Astrocyte (in vitro differentiated cells and primary cell): ENCODE results near the gene POLR3GL. TPM values are rescaled to one million over a fixed set of nuclear protein-coding genes. Genes with fewer than 3 reads are reported as not detected.

ENCODE experiments used
- DNase-seq: peaks from one replicate; pipeline ENCODE4 v3.0.0-alpha.2; 2010; ENCODE audit warnings: low read depth
- FAIRE-seq: peaks from 2 replicates; lab custom pipeline; 2011; peaks lifted over from hg19 to GRCh38; lab: Jason Lieb, UNC
- H2AFZ ChIP-seq: 2 replicates; pipeline ENCODE4 v1.6.0; 2012; ENCODE audit warnings: low read depth, low read length, inconsistent platforms
- H3K27ac ChIP-seq: 2 replicates; pipeline ENCODE4 v1.5.1; 2011; ENCODE audit warnings: low read depth, low read length, inconsistent platforms
- H3K27me3 ChIP-seq: 2 replicates; pipeline ENCODE4 v1.6.0; 2011; ENCODE audit warnings: low read length, inconsistent platforms; ENCODE audit not compliant: insufficient read depth
- H3K36me3 ChIP-seq: 2 replicates; pipeline ENCODE4 v1.5.1; 2011; ENCODE audit warnings: low read length, inconsistent platforms; ENCODE audit not compliant: insufficient read depth
- H3K4me1 ChIP-seq: 2 replicates; pipeline ENCODE4 v1.5.1; 2011; ENCODE audit warnings: low read length, inconsistent platforms; ENCODE audit not compliant: insufficient read depth
- H3K4me2 ChIP-seq: 2 replicates; pipeline ENCODE4 v1.6.0; 2012; ENCODE audit warnings: low read length, inconsistent platforms
- H3K4me3 ChIP-seq: 2 replicates; pipeline ENCODE4 v1.5.1; 2011; ENCODE audit warnings: low read depth, mild to moderate bottlenecking, low read length, inconsistent platforms; ENCODE audit not compliant: insufficient read depth
- H3K79me2 ChIP-seq: 2 replicates; pipeline ENCODE4 v1.6.0; 2012; ENCODE audit warnings: mild to moderate bottlenecking, low read length, inconsistent platforms; ENCODE audit not compliant: insufficient read depth
- H3K9ac ChIP-seq: 2 replicates; pipeline ENCODE4 v1.6.0; 2012; ENCODE audit warnings: mild to moderate bottlenecking, low read length, inconsistent platforms
- H3K9me3 ChIP-seq: 2 replicates; pipeline ENCODE4 v1.5.1; 2012; ENCODE audit warnings: low read depth, mild to moderate bottlenecking, low read length, inconsistent platforms; ENCODE audit not compliant: insufficient read depth
- H4K20me1 ChIP-seq: 2 replicates; pipeline ENCODE4 v1.6.0; 2012; ENCODE audit warnings: low read length, inconsistent platforms; ENCODE audit not compliant: insufficient read depth
- H3K27ac Mint-ChIP-seq: one replicate; pipeline ENCODE4 v1.8.0; 2021; ENCODE audit warnings: mild to moderate bottlenecking, mixed read lengths; ENCODE audit not compliant: unreplicated experiment
- H3K27me3 Mint-ChIP-seq: one replicate; pipeline ENCODE4 v1.8.0; 2021; ENCODE audit warnings: low read depth, mixed read lengths; ENCODE audit not compliant: unreplicated experiment
- H3K36me3 Mint-ChIP-seq: one replicate; pipeline ENCODE4 v1.8.0; 2021; ENCODE audit warnings: low read depth, mixed read lengths; ENCODE audit not compliant: unreplicated experiment
- H3K4me1 Mint-ChIP-seq: one replicate; pipeline ENCODE4 v1.8.0; 2021; ENCODE audit warnings: low read depth, mixed read lengths; ENCODE audit not compliant: unreplicated experiment
- H3K4me3 Mint-ChIP-seq: one replicate; pipeline ENCODE4 v1.8.0; 2021; ENCODE audit warnings: mild to moderate bottlenecking, moderate library complexity, mixed read lengths; ENCODE audit not compliant: unreplicated experiment
- H3K9me3 Mint-ChIP-seq: one replicate; pipeline ENCODE4 v1.8.0; 2021; ENCODE audit warnings: mild to moderate bottlenecking, mixed read lengths; ENCODE audit not compliant: unreplicated experiment
- CTCF ChIP-seq: IDR thresholded peaks from 2 replicates; pipeline ENCODE4 v1.5.1; 2011; ENCODE audit warnings: low read depth, mild to moderate bottlenecking, inconsistent platforms, low read length, moderate library complexity; ENCODE audit not compliant: insufficient read depth
- EZH2 ChIP-seq: IDR thresholded peaks from 2 replicates; pipeline ENCODE4 v1.6.1; 2012; ENCODE audit warnings: mild to moderate bottlenecking, low read length, inconsistent platforms; ENCODE audit not compliant: insufficient read depth
- total RNA-seq: library from RNA; stranded (reverse); gene quantifications from 2 replicates; pipeline ENCODE4 v1.2.1, GENCODE V29; 2021

POLR3GL gene
- total RNA-seq, 1 donor from 2014 or later: 20.5 TPM

- H3K27ac Mint-ChIP-seq: peak overlapping the region; percentile 80
- FAIRE-seq: no peak
- Histone ChIP-seq H3K4me3 (no peak overlapping the region), H3K27me3 (no peaks in the 10 kb centered on the region), H4K20me1 (no peaks in the 10 kb centered on the region), H3K4me2 (peak overlapping the region; percentile 50), H3K9me3 (no peaks in the 10 kb centered on the region), H3K9ac (no peak overlapping the region), H3K36me3 (no peaks in the 10 kb centered on the region), H2AFZ (peak overlapping the region; percentile 62), H3K4me1 (peaks cover 12% of the 10 kb centered on the region), H3K79me2 (no peaks in the 10 kb centered on the region), H3K27ac (no peak overlapping the region)
- H3K36me3 Mint-ChIP-seq: no peaks in the 10 kb centered on the region
- H3K4me1 Mint-ChIP-seq: peaks cover 19% of the 10 kb centered on the region
- no peaks in the 10 kb centered on the region for H3K9me3 Mint-ChIP-seq
- DNase-seq: peak; percentile 44
- no peaks in the 10 kb centered on the region for H3K27me3 Mint-ChIP-seq
- TF ChIP-seq CTCF (no peak), EZH2 (no peak)
- peak overlapping the region; percentile 75 for H3K4me3 Mint-ChIP-seq
Observed at GRCh38 chr1:145985502-145986439, 21.3 kb downstream of the POLR3GL start.

- Histone ChIP-seq H2AFZ (no peak overlapping the region), H3K79me2 (no peaks in the 10 kb centered on the region), H4K20me1 (no peaks in the 10 kb centered on the region), H3K4me2 (no peak overlapping the region), H3K4me1 (peaks cover 12% of the 10 kb centered on the region), H3K27me3 (no peaks in the 10 kb centered on the region), H3K36me3 (no peaks in the 10 kb centered on the region), H3K9ac (no peak overlapping the region), H3K27ac (no peak overlapping the region), H3K9me3 (no peaks in the 10 kb centered on the region), H3K4me3 (no peak overlapping the region)
- Mint-ChIP-seq H3K9me3 (no peaks in the 10 kb centered on the region), H3K4me1 (peaks cover 20% of the 10 kb centered on the region), H3K36me3 (peaks cover 1% of the 10 kb centered on the region), H3K27me3 (no peaks in the 10 kb centered on the region), H3K4me3 (no peak overlapping the region), H3K27ac (no peak overlapping the region)
- TF ChIP-seq EZH2 (no peak), CTCF (no peak)
- FAIRE-seq: no peak
- DNase-seq: no peak
Observed at GRCh38 chr1:145986551-145986950, 22.1 kb downstream of the POLR3GL start.

DNA sequence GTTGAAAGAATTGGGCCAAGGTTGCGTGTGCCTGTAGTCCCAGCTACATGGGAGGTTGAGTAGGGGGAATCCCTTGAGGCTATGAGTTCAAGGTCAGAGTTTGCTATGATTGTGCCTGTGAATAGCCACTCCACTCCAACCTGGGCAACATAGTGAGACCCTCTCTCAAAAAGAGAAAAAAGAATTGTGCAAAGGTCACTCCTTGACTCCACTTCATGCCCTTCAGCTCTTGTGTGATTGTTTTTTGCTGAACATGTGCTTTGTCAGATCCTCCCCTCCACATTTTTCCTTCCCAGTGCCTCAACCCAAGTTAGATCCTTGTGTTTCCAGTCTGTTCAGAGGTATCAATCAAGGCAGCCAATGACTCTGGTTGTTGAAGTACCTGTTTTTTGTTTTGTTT is 23.4 kb downstream of the POLR3GL start:
- Histone ChIP-seq H3K9ac (no peak overlapping the region), H3K36me3 (peaks cover 5% of the 10 kb centered on the region), H3K27me3 (no peaks in the 10 kb centered on the region), H3K4me1 (peaks cover 12% of the 10 kb centered on the region), H3K4me2 (no peak overlapping the region), H2AFZ (no peak overlapping the region), H3K79me2 (no peaks in the 10 kb centered on the region), H4K20me1 (peaks cover 5% of the 10 kb centered on the region), H3K4me3 (no peak overlapping the region), H3K9me3 (no peaks in the 10 kb centered on the region), H3K27ac (no peak overlapping the region)
- no peak for TF ChIP-seq CTCF
- TF ChIP-seq EZH2: no peak
- Mint-ChIP-seq H3K4me3 (no peak overlapping the region), H3K4me1 (peaks cover 23% of the 10 kb centered on the region), H3K27ac (no peak overlapping the region), H3K27me3 (no peaks in the 10 kb centered on the region), H3K9me3 (no peaks in the 10 kb centered on the region), H3K36me3 (peaks cover 12% of the 10 kb centered on the region)
- FAIRE-seq (no peak), DNase-seq (no peak)
